OCI-LY7 (cell line): ENCODE results near the gene SPX.

Experiments
- CTCF ChIP-seq: fragments of 200-600 bp; sonication (generic); conservative IDR thresholded peaks from 2 replicates; pipeline ENCODE4 v1.5.1; 2014; ENCODE audit warnings: mild to moderate bottlenecking, antibody characterized with exemption, low read length, moderate library complexity, mixed read lengths
- EZH2phosphoT487 ChIP-seq: fragments of 200-600 bp; sonication (generic); IDR thresholded peaks from 2 replicates; pipeline ENCODE4 v1.6.1; 2018; ENCODE audit warnings: low read depth, borderline replicate concordance, mild to moderate bottlenecking, mixed run types, antibody characterized with exemption, low read length, moderate library complexity, mixed read lengths

- TF ChIP-seq CTCF, result no peak
- no peak for TF ChIP-seq EZH2phosphoT487
Measured at GRCh38 chr12:21538061-21538653, 12.1 kb downstream of the SPX start.
